GM10847 (cell line): Measurements from ENCODE around the gene CDC27.

Experiments used
- POLR2A ChIP-seq: IDR thresholded peaks from 2 replicates; pipeline ENCODE4 v1.6.1; 2011; ENCODE audit not compliant: insufficient read length; ENCODE audit errors: extremely low read depth

The CDC27 gene

DNA sequence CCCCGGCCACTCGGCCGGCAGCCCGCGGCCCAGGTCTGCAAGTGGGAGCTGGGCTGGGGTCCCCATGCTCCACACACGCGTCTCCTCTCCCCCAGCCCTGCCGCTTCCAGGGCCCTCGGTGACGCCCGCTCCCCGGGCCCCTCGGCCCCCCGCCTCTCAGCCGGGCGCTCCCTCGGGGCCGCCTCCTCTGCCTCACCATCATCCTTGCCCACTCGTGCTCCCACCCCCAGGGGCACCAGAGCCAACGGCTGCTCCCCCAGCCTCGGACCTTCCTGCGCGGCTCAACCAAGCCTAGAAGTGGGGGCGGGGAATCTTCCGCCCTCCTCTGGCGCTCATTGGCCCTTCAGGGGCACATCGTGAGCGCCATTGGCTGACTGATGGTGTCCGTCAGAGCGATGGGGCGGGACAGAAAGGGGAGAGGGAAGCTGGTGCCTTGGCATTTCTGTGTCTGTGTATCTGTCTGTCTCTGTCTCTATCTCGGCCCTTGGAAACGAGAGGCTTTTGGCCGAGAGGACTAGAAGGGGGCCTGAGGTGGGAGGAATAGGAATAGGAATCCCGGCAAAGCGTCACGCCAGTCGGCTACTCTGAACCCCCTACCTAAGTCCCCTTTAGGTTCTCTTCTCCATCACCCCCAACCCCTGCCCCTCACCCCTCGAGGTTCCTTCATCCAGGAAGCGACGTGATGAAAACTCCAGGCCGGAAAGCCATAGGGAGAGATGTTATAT is 88.9 kb downstream of the CDC27 start:
- peak; percentile 54 for TF ChIP-seq POLR2A

DNA sequence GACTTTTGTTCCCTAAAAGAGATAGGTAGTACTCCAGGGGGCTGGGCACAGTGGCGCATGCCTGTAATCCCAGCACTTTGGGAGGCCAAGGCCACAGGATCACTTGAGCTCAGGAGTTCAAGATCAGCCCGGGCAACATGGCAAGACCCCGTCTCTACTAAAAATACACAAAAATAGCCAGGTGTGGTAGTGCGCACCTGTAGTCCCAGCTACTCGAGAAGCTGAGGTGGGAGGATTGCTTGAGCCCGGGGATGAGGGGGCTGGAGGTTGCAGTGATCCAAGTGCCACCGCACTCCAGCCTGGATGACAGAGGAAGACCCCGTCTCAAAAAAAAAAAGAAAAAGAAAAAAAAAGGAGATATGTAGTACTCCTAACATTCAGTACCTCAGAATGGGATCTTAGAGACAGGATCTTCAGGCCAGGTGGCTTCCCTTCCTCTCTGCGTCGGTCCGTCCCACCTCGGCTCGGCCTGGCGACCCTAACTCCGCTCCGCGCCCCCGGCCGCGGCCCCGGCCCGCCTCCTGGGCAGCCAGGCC is 89.6 kb downstream of the CDC27 start:
- TF ChIP-seq POLR2A = no peak

DNA sequence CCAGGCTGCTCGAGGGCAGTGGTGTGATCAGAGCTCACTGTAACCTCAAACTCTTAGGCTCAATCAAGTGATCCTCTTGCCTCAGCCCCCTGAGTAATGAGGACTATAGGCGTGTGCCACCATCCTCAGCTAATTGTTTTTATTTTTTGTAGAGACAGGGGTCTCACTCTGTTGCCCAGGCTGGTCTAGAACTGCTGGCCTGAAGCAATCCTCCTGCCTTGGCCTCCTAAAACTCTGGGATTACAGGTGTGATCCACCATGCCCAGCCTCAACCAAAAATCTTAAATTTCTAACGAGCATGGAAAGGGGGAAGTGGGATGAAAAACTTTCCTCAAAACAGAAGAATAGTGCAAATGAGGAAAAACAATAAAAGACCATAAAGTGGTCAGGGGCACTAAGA is 92.8 kb downstream of the CDC27 start:
- TF ChIP-seq POLR2A = no peak

DNA sequence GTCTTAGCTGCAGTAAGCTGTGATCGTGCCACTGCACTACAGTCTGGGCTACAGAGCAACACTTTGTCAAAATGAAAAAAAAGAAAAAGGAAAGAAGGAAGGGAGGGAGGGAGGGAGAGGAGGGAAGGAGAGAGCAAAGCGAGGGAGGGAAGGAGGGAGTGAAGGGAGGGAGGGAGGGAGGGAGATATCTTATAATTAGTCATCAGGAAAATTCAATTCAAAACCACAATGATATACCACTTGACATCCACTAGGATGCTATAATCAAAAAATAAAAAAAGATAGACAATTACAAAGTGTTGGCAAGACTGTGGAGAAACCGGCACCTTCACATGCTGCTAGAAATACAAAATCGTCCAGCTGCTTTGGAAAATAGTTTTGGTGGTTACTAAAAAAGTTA is 93.8 kb downstream of the CDC27 start:
- TF ChIP-seq POLR2A = no peak

DNA sequence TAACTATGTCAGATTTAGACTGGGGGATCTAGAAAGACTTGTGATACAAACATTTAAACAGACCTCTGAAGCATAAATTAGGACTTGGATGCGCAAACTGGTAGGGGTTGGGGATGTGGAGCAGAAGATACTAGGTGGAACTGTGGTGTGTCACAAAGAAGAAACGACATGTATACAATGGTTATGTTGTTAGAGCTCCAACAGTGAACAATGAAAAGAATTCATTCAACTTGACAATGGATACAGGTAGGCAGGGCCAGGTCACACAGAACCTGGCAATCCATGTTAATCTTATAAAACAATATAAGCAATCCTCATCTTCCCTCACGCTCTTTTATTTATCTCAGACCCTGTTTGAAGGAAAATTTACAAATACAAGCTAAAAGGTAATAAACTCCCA is 102.0 kb downstream of the CDC27 start:
- no peak for TF ChIP-seq POLR2A

DNA sequence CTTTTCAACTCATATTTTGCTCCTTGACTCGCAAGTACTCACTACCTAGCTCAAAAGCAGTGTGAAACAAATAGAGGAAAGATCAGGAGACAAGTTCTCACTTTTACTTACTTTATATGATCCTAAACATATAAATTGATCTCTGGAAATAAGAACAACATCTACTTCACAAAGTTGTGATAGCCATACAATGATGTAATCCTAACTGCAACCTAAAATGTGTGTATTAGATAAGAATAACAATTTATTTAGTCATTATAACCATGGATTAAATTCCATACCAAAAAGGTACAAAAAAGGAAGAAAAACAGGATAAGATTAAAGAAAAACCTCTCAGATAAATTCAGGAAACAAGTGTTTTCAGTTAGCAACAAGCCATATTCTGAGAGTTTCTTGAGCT is 103.4 kb downstream of the CDC27 start:
- no peak for TF ChIP-seq POLR2A

DNA sequence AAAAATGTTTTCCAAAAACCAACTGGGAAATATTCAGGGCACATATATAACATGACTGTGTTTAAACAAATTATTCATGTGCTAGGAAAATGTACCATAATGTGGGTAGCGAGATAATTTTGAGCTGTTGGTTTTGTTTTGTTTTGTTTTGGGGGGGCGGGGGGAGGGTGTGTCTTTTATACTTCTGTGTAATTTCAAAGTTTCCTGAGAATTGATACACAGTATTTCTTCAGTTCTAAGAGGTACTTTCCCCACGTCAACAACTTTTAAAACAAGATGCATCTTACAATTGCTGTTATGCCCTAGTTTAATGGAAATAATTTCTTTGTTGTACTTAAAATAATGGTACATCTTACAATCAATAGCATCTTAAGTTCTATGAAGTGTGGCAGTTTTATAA is 110.3 kb downstream of the CDC27 start:
- TF ChIP-seq POLR2A = no peak

DNA sequence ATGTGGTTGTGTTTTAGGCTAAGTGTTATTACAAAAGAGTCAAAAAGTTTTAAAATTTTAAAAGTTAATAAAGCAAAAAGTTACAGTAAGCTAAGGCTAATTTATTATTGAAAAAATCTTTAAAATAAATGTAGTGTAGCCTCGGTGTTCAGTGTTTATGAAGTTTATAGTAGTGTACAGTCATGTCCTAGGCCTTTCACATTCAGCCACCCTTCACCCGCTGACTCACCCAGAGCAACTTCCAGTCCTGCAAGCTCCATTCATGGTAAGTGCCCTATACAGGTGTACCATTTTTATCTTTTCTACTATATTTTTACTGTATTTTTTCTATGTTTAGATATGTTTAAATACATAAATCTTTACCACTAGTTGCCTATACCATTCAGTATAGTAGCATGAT is 111.5 kb downstream of the CDC27 start:
- no peak for TF ChIP-seq POLR2A

DNA sequence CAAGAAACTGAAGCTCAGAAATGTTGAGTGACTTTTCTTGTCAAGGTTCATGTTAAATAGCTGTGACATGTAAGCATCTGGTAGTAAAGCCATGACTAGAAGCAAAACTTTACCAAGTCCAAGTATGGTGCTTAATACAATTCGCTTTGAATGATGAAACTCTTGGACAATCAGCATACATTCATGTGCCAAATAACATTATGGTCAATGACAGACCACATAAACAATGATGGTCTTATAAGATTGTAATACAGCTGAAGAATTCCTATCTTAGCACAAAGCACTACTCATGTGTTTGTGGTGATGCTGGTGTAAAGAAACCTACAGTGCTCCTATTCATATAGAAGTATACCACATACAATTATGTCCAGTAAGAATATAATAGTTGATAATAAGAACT is 112.9 kb downstream of the CDC27 start:
- TF ChIP-seq POLR2A = no peak

DNA sequence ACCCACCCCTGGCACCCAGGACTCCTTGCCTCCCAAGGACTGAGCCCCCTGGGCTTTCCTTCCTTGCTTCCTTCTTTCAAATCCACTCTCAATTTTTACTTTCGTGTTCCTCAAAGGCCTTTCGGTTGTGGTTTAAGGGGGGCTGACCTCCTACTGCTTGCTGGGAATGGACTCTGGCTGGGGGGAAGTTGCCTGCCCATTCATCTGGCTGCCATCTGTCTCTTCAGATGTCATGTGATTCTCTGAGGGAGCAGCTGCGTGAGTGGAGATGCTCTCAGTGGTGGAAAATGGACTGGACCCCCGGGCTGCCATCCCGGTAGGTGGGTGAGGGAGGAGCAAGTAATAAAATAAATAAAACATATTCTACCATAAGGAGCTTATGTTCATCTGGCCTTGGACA is 116.2 kb downstream of the CDC27 start:
- TF ChIP-seq POLR2A = no peak
